ENCODE results near the gene PGBD1.

PGBD1 gene

DNA sequence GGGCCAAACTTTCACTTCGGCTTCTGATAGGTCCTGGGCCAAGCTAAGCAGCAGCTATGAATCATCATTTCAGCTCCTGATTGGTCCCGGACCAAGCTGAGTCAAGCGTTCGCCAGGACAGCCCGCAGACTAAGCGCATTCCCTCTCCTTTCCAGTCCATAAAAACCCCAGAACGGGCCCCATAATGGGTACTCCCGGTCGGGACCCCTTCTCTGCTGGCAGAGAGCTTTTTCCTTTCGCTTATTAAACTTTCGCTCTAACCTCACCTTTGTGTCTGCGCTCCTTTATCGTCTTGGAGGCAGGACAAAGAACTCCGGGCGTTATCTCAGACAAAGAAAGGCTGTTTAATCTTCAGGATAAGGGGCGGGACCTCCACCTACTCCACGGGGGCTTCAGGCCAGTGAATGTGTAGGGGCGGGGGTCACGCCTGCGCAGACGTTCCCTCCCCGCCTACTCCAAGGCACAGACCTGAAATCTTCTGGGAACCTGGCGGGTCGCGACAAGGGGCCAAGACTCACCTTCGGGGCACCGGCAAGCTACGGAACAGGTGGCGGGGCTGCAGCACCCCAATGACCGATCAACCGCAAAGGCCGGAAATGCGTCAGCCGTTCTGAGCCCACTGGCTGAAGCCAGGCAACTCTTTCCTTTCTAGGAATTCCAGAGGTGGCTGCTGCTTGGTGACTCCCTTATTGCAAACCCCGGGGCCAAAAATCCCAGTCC, 54.4 kb downstream of the PGBD1 start, which contains the start of gene ZSCAN31:
Gene ZSCAN31 (minus strand): TSS at position 585 of the 720 bp plus-strand sequence. CDS start 6,465 bp downstream, outside the sequence.
- peak within 1 kb of the TSS; percentile 91 for H3K4me3 ChIP-seq (ENCODE audit: low read depth, low read length)
- TF ChIP-seq POLR2A (IDR thresholded peaks at IDR 0.05; ENCODE audit: extremely low read depth, insufficient read length): peak; percentile 85
- TF ChIP-seq, protein P1, sequence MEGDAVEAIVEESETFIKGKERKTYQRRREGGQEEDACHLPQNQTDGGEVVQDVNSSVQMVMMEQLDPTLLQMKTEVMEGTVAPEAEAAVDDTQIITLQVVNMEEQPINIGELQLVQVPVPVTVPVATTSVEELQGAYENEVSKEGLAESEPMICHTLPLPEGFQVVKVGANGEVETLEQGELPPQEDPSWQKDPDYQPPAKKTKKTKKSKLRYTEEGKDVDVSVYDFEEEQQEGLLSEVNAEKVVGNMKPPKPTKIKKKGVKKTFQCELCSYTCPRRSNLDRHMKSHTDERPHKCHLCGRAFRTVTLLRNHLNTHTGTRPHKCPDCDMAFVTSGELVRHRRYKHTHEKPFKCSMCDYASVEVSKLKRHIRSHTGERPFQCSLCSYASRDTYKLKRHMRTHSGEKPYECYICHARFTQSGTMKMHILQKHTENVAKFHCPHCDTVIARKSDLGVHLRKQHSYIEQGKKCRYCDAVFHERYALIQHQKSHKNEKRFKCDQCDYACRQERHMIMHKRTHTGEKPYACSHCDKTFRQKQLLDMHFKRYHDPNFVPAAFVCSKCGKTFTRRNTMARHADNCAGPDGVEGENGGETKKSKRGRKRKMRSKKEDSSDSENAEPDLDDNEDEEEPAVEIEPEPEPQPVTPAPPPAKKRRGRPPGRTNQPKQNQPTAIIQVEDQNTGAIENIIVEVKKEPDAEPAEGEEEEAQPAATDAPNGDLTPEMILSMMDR (IDR thresholded peaks at IDR 0.05; ENCODE audit: low read depth, low read length): no peak
- peak; percentile 43 for TF ChIP-seq MAX (IDR thresholded peaks at IDR 0.05; ENCODE audit: low read depth, low read length)
- 0 out of 2 replicates have a peak, but pooled peaks have one; percentile 7 for TF ChIP-seq MYC (IDR thresholded peaks at IDR 0.05; ENCODE audit: low read depth, low read length)
- peak; percentile 99 for DNase-seq (ENCODE audit: low read depth)

- TF ChIP-seq POLR2A (IDR thresholded peaks at IDR 0.05; ENCODE audit: extremely low read depth, insufficient read length) (no peak), MAX (IDR thresholded peaks at IDR 0.05; ENCODE audit: low read depth, low read length) (0 out of 2 replicates have a peak, but pooled peaks have one; percentile 22), MYC (IDR thresholded peaks at IDR 0.05; ENCODE audit: low read depth, low read length) (no peak)
- peak overlapping the region; percentile 91 for H3K4me3 ChIP-seq (ENCODE audit: low read depth, low read length)
- DNase-seq (ENCODE audit: low read depth): peak; percentile 97
These were observed 55.1 kb downstream of the PGBD1 start for GRCh38 chr6:28336284-28337120.

DNA sequence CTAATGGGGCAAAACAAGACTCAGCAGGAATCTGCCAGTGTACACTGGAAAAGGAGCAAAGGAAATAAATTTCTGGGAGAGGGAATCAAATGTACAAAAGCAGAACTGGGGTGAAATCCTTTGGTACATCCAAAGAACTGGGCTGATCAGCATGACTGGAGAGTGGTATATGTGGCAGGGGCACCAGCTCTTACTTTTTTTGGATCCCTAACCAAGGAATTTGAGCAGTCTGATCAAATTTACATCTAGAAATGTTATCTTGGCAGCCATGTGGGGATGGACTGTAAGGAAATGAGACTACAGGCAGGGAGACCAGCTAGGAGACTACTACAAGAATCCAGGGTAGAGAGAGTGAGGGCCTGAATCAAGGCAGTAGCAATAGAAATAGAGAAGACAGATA, 55.7 kb downstream of the PGBD1 start:
- peak; percentile 52 for DNase-seq (ENCODE audit: low read depth)
- H3K4me3 ChIP-seq (ENCODE audit: low read depth, low read length): peak overlapping the region; percentile 91
- TF ChIP-seq, protein P1 (IDR thresholded peaks at IDR 0.05; ENCODE audit: low read depth, low read length): no peak
- no peak for TF ChIP-seq MAX (IDR thresholded peaks at IDR 0.05; ENCODE audit: low read depth, low read length)
- TF ChIP-seq MYC (IDR thresholded peaks at IDR 0.05; ENCODE audit: low read depth, low read length): no peak
- TF ChIP-seq POLR2A (IDR thresholded peaks at IDR 0.05; ENCODE audit: extremely low read depth, insufficient read length): no peak

- no peak for DNase-seq (ENCODE audit: low read depth)
- no peak overlapping the region for H3K4me3 ChIP-seq (ENCODE audit: low read depth, low read length)
- TF ChIP-seq MAX (IDR thresholded peaks at IDR 0.05; ENCODE audit: low read depth, low read length) (no peak), MYC (IDR thresholded peaks at IDR 0.05; ENCODE audit: low read depth, low read length) (no peak), POLR2A (IDR thresholded peaks at IDR 0.05; ENCODE audit: extremely low read depth, insufficient read length) (no peak)
- TF ChIP-seq, protein P1 (IDR thresholded peaks at IDR 0.05; ENCODE audit: low read depth, low read length): no peak
These were observed 59.1 kb downstream of the PGBD1 start for GRCh38 chr6:28340310-28341095.

DNA sequence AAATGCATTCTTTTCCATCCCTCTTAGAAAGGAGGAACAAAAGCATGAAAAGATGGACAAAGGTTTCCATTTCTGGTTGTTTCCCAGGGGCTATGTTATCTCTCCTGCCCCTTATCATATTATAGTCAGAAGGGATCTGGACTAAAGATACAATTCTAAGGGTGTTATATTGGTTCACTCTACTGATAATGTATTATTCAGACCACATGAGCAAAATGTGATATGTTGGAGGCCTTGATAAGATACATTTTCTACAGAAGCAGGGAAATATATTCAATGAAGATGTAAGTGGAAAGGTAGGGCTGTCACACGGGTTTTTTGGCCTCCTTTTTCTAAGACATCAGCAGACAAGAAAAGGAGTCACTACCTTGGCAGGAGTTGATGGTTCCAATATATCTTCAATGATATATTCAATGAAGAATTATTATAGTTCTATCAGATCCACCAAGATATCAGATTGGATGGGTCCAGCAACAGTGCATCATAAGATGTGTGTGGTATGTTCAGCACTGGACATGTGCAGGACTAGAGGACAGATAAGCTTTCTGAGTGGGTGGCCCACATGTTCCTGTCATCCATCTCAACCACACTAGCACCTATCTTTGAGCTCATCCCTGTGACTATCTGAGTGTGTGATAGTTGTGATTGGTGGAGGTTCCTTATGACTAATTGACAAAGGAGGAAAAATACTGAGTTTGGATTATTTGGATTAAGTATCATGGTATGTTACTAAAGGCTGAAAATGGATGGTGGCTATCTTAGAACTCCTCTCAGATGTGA, 62.7 kb downstream of the PGBD1 start:
- H3K4me3 ChIP-seq (ENCODE audit: low read depth, low read length): no peak overlapping the region

More for the DNA sequence above, 62.7 kb downstream of the PGBD1 start:
- TF ChIP-seq POLR2A (IDR thresholded peaks at IDR 0.05; ENCODE audit: extremely low read depth, insufficient read length) (no peak), MAX (IDR thresholded peaks at IDR 0.05; ENCODE audit: low read depth, low read length) (no peak), MYC (IDR thresholded peaks at IDR 0.05; ENCODE audit: low read depth, low read length) (no peak)
- TF ChIP-seq, protein P1 (IDR thresholded peaks at IDR 0.05; ENCODE audit: low read depth, low read length): no peak
- DNase-seq (ENCODE audit: low read depth): no peak
